Esophagus muscularis mucosa (tissue), 4 donors: ENCODE results near the gene CYGB. TPM values are rescaled to one million over a fixed set of nuclear protein-coding genes. Genes with fewer than 3 reads are reported as not detected.

Experiments
- small RNA-seq, 3 donors: library from RNA; depleted of rRNA; stranded (forward); fragments of <200 nt; gene quantifications; one replicate each; pipeline ENCODE3, GENCODE V24; 2016
- total RNA-seq, 4 donors: library from RNA; depleted of rRNA; stranded (reverse); fragments of >200 nt; gene quantifications; one replicate each; pipeline versions ENCODE4 v1.1.0 to v1.2.1, GENCODE V29; 2016

CYGB gene
- total RNA-seq, 4 donors from 2014 or later: 10.8 to 23.5 (median 20.7) TPM

Small RNA genes lying within 50 kb of the gene (small RNA-seq; reads per million reads assigned to genes)
- gene SNORD1A (0 reads per million in 3 donors), gene SNORD1B (301 to 421 (median 340) reads per million in 3 donors)

Other genes with a start within 250 kb of the CYGB start
- 1 to 10 TPM; 1.7 to 2.6 (median 2.1) TPM for gene QRICH2, start 229.4 kb downstream of the CYGB start, total RNA-seq
- gene PRPSAP1, start 183.8 kb downstream of the CYGB start, total RNA-seq: 10 to 100 TPM; 37.3 to 71.4 (median 50.4) TPM
- gene SPHK1, start 153.1 kb downstream of the CYGB start, total RNA-seq: 10 to 100 TPM; 10.8 to 33.8 (median 16.5) TPM
- gene UBE2O, start 84.6 kb downstream of the CYGB start, total RNA-seq: 10 to 100 TPM; 14.1 to 21.7 (median 19.0) TPM
- gene AANAT, start 70.1 kb downstream of the CYGB start, total RNA-seq: not detected
- 10 to 100 TPM; 12.9 to 22.5 (median 15.4) TPM for gene RHBDF2, start 36.3 kb downstream of the CYGB start, total RNA-seq
- gene PRCD, start 2.3 kb upstream of the CYGB start, total RNA-seq: 1 to 10 TPM; 1.2 to 5.1 (median 3.8) TPM
- 10 to 100 TPM in 2 of 4 donors, 1 to 10 TPM in 2; 8.7 to 17.8 (median 13.3) TPM for gene ST6GALNAC2, start 48.2 kb upstream of the CYGB start, total RNA-seq
- 1 to 10 TPM in 3 of 4 donors, under 1 TPM in 1; 0.83 to 4.9 (median 3.2) TPM for gene ST6GALNAC1, start 106.0 kb upstream of the CYGB start, total RNA-seq
- gene MXRA7, start 173.3 kb upstream of the CYGB start, total RNA-seq: 100 to 1,000 TPM; 405 to 422 (median 411) TPM
- gene JMJD6, start 188.9 kb upstream of the CYGB start, total RNA-seq: 10 to 100 TPM; 29.5 to 54.5 (median 49.5) TPM
- 10 to 100 TPM; 18.3 to 29.7 (median 23.0) TPM for gene METTL23, start 189.1 kb upstream of the CYGB start, total RNA-seq
- 100 to 1,000 TPM; 133 to 173 (median 157) TPM for gene SRSF2, start 199.6 kb upstream of the CYGB start, total RNA-seq
- 10 to 100 TPM; 17.1 to 22.4 (median 18.8) TPM for gene MFSD11, start 200.4 kb upstream of the CYGB start, total RNA-seq